22Rv1 (cell line): Measurements from ENCODE around the gene R3HDM2.
"Not testable (repeated sequence)": the region's sequence is repeated elsewhere in the genome, so short reads cannot be mapped to it uniquely, and the experiment has no call there.

ENCODE experiments used
- H3K27ac ChIP-seq: fragments of 450-650 bp; 2 replicates; pipeline ENCODE4 v1.5.1; 2017
- ZFX ChIP-seq: fragments of 450-650 bp; IDR thresholded peaks from 2 replicates; pipeline ENCODE4 v1.6.1; 2017; ENCODE audit warnings: antibody characterized with exemption, borderline replicate concordance
- TF ChIP-seq, protein P1 (sequence below): fragments of 450-650 bp; IDR thresholded peaks from 2 replicates; pipeline ENCODE4 v1.5.1; 2017; ENCODE audit warnings: mild to moderate bottlenecking

The R3HDM2 gene

DNA sequence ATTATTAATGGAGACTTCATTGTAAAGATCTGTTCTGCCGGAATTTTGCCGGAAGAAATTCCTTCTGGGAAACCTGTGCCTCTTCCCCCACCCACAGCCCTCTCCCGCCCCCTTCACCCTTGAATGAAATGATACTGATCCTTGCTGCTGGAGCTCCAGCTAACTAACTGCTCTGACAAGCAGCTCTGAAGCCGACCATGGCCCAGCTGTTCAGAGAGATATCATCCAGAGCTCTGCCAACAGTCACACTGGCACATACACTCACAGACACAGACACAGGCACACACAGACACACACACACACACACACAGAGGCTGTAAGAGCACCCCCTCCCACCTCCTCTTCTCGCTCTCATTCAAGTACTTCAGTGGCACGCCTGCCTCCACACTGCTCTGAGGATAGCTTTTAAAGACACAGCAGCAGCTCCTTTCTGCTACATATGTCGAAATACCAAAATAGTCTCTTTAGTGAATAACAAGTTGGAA, 88.6 kb downstream of the R3HDM2 start:
- H3K27ac ChIP-seq, result no peak overlapping the region
- no peak for TF ChIP-seq ZFX
- TF ChIP-seq, protein P1, sequence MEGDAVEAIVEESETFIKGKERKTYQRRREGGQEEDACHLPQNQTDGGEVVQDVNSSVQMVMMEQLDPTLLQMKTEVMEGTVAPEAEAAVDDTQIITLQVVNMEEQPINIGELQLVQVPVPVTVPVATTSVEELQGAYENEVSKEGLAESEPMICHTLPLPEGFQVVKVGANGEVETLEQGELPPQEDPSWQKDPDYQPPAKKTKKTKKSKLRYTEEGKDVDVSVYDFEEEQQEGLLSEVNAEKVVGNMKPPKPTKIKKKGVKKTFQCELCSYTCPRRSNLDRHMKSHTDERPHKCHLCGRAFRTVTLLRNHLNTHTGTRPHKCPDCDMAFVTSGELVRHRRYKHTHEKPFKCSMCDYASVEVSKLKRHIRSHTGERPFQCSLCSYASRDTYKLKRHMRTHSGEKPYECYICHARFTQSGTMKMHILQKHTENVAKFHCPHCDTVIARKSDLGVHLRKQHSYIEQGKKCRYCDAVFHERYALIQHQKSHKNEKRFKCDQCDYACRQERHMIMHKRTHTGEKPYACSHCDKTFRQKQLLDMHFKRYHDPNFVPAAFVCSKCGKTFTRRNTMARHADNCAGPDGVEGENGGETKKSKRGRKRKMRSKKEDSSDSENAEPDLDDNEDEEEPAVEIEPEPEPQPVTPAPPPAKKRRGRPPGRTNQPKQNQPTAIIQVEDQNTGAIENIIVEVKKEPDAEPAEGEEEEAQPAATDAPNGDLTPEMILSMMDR, result no peak

GRCh38 chr12:57341275-57341990, 89.4 kb downstream of the R3HDM2 start:
- H3K27ac ChIP-seq, result no peak overlapping the region
- TF ChIP-seq, protein P1, result no peak
- TF ChIP-seq ZFX, result no peak

- TF ChIP-seq, protein P1, result no peak
- TF ChIP-seq ZFX, result no peak
- H3K27ac ChIP-seq, result no peak overlapping the region
Measured at GRCh38 chr12:57340104-57340503, 90.7 kb downstream of the R3HDM2 start.

- not testable (repeated sequence) for H3K27ac ChIP-seq
Measured at GRCh38 chr12:57336299-57336698, 94.5 kb downstream of the R3HDM2 start.

GRCh38 chr12:57334219-57334618, 96.6 kb downstream of the R3HDM2 start:
- no peak overlapping the region for H3K27ac ChIP-seq
- TF ChIP-seq ZFX, result no peak
- TF ChIP-seq, protein P1, result no peak

GRCh38 chr12:57332646-57333312, 98.1 kb downstream of the R3HDM2 start:
- TF ChIP-seq, protein P1, result no peak
- TF ChIP-seq ZFX, result no peak
- no peak overlapping the region for H3K27ac ChIP-seq

GRCh38 chr12:57330992-57331391, 99.9 kb downstream of the R3HDM2 start:
- H3K27ac ChIP-seq, result no peak overlapping the region
- TF ChIP-seq, protein P1, result no peak
- TF ChIP-seq ZFX, result no peak
